ENCODE measurements around the gene SMYD5. TPM values are rescaled to one million over a fixed set of nuclear protein-coding genes. Genes with fewer than 3 reads are reported as not detected.

SMYD5 gene
- total RNA-seq = 23.3 and 29.3 TPM in 2 replicates

DNA sequence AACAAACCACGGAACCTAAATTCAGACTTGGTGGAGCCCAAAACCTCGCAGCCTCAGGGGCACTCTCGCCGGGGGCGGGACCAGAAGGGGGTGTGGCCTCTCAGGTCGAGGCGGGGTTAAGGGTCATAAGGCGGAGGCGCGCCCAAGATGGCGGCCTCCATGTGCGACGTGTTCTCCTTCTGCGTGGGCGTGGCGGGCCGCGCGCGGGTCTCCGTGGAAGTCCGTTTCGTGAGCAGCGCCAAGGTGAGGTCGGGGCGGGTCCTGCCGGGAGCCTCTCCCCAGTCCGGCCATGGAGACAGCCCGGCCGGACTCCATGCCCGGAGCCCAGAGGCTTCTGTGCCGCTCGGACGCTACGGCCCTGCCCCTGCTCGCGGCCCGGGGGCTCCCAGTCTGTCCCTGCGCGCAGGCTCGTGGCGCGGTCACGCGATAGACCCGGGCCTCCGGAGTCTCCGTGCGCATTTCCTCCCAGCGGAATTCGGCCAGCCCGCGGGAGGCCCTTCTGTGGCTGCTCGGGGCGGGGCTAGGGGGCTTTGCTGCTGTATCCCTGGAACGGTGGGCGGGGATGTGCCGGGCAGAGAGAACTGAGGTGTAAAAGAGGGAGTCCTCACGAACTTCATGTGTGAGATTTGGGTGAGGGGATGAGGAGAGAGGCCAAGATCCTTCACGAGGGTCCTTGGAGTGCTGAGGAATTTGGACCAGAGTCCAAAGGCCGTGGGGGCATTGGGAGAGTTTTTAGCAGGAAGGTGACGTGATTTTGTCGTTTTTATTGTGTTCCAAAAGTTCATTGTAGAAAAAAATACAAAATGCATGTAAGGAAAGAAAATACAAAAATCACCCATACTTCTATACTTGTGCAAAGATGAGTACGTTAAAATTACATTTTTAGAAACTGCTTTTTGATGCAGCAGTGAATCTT lies at the start of gene SMYD5:
Gene SMYD5 (plus strand): TSS at position 126 of the 916 bp plus-strand sequence. CDS start 22 bp downstream, at position 148.

GRCh38 chr2:73202156-73203054 lies 11.6 kb upstream of the SMYD5 start, which contains the start of gene NOTO:
Gene NOTO, plus strand, starts transcription at chr2:73202574. Its CDS starts 93 bp downstream, at chr2:73202667.

GRCh38 chr2:73233154-73233931 lies 19.3 kb downstream of the SMYD5 start, which contains the start of gene PRADC1:
Gene PRADC1, minus strand, starts transcription at chr2:73233239. Its CDS starts 79 bp downstream, at chr2:73233160.

DNA sequence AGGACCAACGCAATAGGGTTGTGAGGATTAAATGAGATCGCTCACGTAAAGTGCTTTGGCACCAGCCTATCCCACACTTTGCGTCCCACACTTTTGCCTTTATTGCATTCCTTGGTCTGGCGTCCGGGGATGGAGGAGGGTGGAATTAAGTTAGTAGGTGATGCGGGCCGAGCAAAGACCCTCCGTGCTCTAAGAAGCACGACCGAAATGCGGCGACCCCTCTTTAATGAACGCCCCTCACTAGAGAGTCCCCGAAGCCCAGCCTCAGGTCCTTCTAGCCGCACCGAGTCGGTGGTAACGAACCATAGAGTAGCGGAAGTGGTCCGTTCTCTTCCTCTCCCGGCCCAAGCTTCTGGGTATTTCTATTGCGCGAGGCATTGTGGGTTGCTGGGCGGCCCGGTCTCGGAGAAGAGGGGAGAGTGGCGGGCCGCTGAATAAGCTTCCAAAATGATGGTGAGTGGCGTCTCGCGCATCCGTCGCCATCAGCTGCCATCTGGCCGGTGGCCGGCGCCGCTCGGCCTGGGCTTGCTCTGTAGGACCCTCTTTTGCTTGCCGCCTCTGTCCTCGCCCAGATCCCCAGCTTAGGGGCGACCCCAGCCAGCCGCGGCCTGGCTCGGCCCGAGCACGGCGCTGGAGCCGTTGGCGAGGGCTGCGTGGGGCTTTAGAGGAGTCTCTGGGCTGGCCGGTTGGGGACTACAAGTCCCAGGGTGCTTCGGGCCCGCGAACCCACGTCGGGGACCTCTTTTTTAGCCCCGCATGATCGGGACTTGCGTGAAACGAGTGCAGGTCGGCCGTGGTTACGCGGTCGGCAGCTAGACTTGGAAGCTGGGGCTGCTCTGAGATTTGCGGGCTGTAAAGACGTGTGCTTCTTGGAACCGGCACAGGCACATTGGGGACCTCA lies 20.1 kb downstream of the SMYD5 start, which contains the start of gene CCT7:
Gene CCT7 (plus strand): TSS at position 377 of the 901 bp plus-strand sequence. CDS start 71 bp downstream, at position 448.

Other genes with a start within 250 kb of the SMYD5 start
- 11.6 and 14.0 TPM in 2 replicates for gene SFXN5, start 142.5 kb upstream of the SMYD5 start, total RNA-seq
- gene RAB11FIP5, start 101.3 kb upstream of the SMYD5 start, total RNA-seq = 59.6 and 81.0 TPM in 2 replicates
- not detected in 2 replicates for gene NOTO, start 11.7 kb upstream of the SMYD5 start, total RNA-seq
- gene PRADC1, start 19.0 kb downstream of the SMYD5 start, total RNA-seq = 9.8 and 13.1 TPM in 2 replicates
- gene CCT7, start 20.1 kb downstream of the SMYD5 start, total RNA-seq = 273 and 296 TPM in 2 replicates
- 0.72 and 2.0 TPM in 2 replicates for gene FBXO41, start 70.2 kb downstream of the SMYD5 start, total RNA-seq
- gene EGR4, start 79.3 kb downstream of the SMYD5 start, total RNA-seq = not detected in 2 replicates
- 18.4 and 19.7 TPM in 2 replicates for gene ALMS1, start 171.6 kb downstream of the SMYD5 start, total RNA-seq